Measurements from ENCODE around the gene TOMM34.

TOMM34 gene, protein sequence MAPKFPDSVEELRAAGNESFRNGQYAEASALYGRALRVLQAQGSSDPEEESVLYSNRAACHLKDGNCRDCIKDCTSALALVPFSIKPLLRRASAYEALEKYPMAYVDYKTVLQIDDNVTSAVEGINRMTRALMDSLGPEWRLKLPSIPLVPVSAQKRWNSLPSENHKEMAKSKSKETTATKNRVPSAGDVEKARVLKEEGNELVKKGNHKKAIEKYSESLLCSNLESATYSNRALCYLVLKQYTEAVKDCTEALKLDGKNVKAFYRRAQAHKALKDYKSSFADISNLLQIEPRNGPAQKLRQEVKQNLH

DNA sequence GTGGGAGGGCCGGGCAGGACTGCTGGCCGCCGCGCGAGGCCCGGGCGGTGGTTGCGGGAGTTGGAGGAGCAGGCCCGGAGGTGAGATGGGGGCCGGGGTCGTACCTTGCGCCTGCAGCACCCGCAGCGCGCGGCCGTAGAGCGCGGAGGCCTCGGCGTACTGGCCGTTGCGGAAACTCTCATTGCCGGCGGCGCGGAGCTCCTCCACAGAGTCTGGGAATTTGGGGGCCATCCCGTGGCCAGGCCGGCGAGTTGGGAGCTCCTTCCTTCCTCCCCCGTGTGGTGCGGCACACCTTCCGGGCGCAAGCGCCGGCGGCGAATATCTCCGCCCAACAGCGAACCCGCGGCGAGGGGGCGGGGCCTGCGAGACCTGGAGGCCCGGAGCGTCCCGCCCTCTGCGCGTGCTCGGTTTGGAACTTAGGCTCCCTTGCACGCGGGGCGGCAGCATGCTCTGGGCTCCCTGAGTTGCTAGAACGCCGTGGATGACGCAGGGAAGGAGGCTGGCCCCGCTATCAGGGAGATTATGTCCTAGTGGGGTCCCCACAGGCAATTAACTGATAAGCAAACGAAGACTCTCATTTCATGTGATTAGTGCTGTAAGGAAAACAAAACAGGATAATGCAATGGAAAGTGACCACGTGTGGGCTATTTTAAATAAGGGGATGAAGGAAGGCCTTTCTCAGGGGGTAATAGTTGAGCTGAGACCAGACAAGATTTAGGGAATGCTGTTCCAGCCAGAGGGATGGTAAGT is at the start of gene TOMM34:
Gene TOMM34 (minus strand): TSS at position 295 of the 750 bp plus-strand sequence. CDS start 64 bp downstream, at position 231.
- peak; percentile 90 to 96 for DNase-seq

DNA sequence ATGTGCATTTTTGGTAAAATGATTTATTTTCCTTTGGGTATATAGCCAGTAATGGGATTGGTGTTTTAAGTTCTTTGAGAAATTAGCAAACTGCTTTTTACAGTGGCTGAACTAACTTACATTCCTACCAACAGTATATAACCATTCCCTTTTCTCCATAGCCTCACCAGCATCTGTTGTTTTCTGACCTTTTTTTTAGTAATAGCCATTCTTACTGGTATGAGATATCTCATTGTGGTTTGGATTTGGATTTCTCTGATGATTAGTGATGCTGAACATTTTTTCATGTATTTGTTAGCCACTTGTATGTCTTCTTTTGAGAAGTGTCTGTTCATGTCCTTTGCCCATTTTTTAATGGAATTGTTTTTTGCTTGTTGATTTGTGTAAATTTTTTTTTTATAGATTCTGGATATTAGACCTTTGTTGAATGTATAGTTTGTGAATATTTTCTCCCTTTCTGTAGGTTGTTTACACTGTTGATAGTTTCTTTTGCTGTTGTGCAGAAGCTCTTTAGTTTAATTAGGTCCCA is 48.4 kb upstream of the TOMM34 start:
- DNase-seq, result no peak

DNA sequence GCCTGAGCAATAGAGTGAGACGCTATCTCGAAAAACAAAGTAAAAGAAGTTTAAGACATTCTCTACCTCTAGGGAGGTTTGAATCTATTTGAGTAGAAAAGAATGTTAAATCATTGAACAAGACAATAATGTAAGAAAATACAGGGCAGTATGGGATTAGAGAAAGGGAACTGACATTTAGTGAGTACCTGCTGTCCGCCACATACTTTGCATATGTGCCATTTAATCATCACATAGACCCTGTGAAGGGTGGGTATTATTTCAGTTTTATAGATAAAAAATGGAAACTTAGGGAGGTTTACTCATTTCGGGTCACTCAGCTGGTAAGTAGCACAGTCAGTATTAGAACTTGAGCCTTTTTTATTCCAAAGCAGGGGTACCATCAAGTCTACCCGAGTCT is 37.5 kb upstream of the TOMM34 start:
- no peak for DNase-seq

DNA sequence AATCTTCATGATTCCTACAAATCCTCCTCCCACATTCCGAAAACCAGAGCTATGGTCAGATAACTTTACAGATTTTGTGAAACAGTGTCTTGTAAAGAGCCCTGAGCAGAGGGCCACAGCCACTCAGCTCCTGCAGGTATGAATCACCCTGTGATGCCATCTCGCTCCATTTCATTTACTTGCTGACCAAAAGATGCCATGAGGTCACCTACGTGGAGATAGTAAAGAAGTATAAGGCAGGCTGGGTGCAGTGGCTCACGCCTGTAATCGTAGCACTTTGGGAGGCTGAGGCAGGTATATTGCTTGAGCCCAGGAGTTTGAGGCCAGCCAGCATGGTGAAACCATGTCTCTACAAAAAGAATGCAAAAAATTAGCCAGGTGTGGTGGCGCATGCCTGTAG is 37.0 kb upstream of the TOMM34 start:
- no peak for DNase-seq

DNA sequence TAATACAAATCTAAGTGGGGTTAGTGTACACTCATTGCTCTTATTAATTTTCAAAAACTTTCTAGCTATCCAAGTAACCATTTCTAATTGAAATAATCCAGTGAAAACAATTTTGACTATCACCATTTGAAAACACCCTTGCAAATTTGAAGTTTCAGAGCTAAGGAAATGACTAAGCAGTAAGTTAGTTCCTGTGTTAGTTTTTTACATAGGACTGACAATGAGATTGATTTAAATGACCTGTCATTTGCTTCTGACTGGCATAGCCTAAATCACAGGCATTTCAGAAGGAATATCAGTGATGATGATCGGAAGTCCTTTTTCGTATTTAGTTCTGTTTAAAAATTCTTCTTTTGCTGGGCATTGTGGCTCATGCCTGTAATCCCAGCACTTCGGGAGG is 33.1 kb upstream of the TOMM34 start:
- no peak for DNase-seq

DNA sequence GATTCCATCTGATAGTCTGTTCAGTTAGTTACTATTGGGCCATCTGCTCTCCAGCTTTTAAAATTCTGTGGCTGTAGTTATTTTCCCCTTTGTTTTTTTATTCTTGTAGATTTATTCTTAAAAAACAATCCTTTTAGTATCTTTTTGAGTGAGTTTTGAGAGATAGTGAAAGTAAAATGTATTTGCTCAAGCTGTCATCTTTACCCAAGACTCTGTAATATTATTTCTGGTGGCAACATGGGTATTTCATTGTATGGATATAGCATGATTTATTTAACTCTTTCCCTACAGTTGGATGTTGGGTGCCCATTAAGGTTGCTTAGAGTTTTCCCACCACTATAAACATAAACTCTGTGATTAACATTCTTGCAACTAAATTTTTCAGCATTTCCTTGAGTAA is 30.8 kb upstream of the TOMM34 start:
- DNase-seq, result no peak

DNA sequence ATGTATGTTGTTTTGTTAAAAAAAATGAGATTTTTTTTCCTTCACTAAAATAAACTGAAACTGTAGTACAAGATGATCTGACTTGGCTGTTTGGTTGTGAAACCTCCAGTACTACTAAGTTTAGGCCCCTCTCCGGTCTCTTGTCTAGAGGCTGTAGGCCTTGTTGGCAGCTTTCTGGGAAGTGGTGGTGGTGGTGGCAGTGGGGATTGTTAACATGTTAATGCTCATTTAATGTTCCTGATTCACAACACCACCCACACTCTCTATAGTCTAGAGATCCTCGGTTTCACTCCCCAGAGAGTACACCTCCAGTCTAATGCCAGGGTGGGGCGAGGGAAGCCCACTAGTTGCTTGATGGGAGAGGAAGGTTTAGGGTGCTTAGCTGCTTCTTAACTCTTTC is 30.2 kb upstream of the TOMM34 start:
- no peak for DNase-seq

DNA sequence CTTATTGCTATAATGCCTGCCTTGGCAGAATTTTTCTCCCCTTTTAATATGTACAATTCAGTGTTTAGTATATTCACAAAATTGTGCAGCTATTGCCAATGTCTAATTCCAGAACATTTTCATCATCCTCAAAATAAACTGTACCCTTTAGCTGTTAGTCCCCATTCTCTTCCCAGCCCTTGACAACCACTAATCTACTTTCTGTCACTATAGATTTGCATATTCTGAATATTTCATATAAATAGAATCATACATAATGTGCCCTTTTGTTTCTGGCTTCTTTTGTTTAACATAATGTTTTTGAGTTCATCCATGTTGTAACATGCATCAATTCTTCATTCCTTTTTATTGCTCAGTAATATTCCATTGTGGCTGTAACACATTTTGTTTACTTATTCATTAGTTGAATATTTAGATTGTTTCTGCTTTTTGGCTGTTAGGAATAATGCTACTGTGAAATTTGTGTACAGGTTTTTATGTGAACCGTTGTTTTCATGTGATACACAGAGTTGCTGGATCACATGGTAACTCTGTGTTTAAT is 28.5 kb upstream of the TOMM34 start:
- DNase-seq, result no peak

DNA sequence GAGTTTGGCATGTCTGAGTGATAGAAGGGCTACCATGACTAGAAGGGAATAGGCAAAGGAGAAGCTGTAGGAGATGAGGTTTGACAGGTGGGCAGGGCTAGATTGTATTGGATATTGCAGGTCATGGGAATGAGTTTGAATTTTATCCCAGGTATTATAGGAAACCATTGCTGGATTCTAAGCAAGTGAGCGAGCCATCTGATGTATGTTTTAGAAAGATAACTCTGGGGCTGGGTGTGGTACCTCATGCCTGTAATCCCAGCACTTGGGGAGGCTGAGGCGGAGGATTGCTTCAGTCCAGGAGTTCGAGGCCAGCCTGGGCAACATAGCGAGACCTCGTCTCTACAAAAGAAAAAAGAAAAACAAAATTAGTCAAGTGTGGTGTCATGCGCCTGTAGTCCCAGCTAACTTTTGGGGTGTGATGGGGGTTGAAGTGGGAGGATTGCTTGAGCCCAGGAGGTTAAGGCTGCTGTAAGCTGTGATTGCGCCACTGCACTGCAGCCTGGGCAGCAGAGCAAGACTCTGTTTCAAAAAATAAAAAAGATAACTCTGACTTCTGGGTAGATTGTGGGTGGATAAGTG is 23.0 kb upstream of the TOMM34 start:
- DNase-seq, result no peak

DNA sequence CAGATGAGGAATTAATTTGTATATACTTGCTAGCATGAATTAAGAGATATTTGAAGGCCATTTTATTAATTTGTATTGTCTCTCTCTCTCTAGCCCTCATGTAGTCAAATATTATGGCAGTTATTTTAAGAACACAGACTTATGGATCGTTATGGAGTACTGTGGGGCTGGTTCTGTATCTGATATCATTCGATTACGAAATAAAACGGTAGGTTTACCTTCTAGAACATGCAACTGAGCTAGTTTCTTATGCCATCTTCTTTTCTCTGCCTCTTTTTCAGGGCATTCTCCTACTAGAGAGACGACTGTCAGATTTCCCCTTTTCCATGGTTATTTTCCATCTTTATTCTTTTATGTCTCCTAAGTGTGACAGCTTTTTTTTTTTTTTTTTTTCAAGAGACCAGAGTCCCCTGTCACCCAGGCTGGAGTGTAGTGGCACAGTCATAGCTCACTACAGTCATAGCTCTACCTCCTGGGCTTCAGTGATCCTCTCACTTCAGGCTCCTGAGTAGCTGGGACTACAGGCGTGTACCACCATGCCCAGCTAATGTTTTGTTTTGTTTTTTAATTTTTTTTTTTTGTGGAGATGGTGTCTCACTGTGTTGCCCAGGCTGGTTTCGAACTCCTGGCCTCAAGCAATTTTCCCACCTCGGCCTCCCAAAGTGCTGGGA is 21.7 kb upstream of the TOMM34 start:
- DNase-seq, result no peak

DNA sequence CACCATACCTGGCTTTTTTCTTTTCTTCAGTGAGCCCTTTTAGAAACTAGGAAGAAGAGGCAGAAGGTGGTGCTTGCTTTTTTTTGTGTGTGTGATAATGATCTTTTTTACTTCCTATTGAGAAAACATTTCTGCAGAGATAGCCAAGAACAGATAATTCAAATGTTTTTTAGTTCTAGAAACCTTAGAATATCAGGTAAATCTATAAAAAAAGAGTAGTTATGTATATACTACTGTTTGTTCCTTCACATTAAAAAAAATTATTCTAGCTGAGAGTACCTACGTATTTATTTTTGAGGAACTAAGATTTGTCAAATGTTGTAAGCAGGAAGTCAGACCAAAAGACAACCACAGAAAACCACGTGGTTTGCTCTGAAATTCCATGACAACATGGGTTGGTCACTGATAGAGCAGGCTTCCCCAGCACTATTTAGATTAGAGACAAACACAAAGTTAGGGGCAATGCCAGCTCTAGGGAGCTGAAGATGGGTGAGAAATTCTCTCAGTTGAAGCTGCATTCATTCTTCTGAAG is 19.0 kb upstream of the TOMM34 start:
- no peak for DNase-seq

DNA sequence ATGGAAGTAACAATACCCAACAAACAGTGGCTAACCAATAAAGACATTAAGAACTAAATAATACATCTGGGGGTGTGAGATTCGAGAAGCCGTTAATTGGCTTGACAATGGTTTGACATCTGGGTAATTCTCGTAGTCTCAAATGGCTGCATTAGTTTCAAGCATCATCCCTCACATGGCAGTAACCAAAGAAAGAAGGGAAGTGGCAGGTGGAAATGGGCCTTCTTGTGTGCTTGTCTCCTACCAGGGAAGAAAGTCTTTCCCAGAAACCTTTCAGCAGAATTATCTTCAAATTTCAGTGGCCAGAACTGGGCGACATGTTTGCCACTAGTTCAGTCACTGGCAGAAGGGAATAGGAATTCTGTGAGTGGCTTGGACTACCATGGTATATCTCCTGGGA is 16.5 kb upstream of the TOMM34 start:
- no peak for DNase-seq

DNA sequence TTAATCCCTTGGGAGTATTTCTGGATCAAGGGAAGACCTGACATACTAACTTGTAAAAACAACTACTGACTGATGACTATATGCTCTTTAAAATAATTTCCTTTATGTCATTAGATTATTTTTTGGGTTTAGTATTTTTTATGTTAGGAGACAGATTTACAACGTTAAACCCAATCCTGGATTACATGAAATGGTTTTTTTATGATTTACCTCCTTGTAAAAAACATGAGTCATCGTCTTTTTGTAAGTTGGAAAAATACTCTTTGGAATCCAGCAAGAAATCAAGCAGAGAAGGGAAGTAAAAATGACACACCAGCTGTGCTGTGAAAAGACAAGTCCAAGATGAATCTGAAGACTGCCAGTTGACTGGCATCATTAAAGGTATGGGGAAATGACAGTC is 12.9 kb upstream of the TOMM34 start:
- DNase-seq, result no peak

DNA sequence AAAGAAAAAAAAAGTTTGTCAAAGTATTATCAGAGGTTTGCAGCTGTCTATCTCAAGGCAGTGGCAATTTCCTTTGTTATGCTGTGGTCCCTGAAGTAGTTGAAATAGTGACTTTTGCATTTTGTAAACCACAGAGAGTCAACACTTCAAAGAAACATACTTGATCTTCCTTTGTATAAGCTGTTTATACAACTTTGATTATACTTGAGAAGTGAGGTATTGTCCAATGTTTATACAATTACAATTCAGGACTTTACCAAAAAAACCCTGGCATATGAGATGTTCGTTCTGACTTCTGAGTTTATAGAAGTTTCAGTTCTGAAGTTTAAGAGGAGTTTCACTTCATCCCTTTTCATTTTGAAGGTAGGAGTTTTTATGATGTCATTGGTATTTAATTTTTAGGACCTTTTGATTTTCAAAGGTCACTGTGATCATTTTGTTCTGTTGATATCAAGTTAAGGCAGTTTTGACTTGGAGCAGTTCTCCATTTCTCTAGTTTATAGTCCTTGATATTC is 10.1 kb upstream of the TOMM34 start:
- no peak for DNase-seq

DNA sequence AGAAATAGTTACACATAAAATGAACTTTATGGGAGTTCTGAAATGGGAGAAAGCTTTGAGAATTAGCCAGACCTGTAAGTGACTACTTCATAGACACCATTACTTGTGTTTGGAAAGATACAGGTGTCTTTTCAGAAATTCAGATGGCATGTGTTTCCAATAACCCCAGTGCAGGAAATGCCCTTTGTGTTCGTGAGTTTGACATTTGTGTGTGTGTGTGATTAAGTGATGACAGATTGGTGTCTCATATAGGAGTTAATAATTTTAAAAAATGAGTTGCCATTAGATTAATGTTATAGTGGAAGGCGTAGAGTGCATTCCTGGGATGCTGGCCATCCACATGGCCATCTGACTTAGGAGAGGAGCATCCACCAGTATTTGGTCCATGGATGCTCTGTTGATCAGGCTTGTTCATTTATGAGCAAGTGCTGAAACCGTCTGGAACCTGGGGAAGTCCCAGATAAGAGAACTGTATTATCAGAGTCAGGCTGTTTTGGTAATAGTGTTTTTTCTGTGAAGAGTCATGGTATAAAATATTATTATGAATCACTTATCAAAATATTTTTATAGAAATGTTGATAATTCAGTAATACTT is 9.2 kb upstream of the TOMM34 start:
- no peak for DNase-seq

DNA sequence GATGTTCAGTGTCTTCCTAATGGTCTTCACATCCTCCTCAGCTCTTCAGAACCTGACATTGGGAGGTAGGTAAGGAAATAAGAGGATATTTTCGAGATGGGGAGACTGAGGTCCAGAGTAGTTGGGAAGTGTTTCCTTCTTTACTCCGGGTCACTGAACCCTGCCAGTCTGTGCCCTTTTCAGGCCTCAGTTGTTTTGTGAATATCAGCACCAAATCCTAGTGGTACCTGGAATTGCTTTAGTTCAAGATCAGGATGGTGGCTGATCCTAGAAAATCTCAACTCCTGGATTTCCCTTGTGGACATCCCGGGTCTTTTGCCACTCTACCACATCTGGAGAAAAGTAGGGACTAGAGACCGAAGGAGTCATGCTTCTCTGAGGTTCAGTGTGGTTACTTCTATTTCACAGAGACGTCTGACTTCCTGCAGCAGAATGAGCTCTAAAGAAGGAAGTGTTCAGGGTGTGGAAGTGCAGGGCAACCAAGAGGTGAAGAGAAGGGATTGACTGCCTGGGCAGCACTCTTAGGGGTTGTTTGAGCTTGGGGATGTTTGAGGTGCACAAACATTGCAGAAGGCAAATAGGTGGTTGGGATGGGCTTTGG is 7.1 kb upstream of the TOMM34 start:
- no peak for DNase-seq

DNA sequence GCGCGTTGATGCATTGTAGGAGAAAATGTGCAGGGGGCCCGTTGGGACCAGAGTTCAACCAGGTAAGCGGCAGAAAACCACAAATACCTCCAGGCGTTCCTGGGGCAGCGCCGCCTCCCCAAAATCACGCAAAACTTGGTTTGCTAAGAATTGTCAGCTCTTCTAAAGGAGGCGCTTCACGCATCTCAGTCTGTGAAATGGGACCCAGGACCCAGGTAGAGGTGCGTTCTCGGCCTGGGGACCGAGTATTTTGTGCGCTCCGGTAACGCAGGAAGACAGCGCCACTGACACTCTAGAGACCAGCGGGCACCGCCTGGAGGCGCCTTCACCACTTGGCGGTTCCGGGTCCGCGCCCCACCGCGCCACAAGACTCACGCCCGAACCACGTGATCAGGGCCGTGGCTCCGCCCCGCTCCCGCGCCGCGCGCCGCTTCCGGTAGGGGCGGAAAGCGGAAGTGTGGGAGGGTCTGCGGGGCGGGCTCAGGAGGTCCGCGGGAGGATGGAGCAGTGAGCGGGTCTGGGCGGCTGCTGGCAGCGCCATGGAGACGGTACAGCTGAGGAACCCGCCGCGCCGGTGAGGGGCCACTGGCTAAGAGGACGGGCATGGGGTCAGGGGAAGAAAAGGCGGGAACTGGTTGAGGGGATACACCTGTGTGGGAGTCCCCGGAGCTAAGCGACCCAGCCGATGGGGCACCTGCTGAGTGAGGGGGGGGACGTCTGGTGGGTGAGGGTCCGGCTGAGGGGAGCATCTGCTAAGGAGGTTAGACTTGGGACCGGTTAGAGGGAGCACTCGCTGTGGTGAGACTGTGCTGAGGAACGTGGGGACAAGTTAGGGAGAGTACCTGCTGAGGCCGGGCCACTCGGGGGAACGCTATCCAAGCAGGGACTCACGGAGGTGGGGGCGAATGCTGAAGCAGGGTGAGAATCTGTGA is 6.1 kb upstream of the TOMM34 start, which contains the start of gene STK4:
Gene STK4 (plus strand): TSS at position 483 of the 932 bp plus-strand sequence. CDS start 57 bp downstream, at position 540.
- DNase-seq, result peak; percentile 88 to 97

DNA sequence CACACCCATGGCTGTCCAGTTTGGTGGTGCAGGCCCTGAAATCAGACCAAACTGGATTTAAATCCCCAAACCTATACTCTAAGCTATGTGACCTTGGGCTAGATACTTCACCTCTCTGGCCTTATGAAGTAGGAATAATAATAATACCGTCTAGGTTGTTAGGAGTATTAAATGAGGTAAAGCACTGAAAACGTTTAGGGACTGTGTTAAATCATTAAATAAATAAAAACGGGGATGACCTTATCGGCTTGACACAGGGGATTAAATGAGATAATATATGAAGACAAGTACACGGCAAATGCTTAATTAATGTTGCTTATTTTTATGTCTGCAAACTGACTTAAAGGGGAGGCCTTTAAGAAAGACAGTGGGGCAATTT is 5.4 kb upstream of the TOMM34 start:
- DNase-seq, result no peak

DNA sequence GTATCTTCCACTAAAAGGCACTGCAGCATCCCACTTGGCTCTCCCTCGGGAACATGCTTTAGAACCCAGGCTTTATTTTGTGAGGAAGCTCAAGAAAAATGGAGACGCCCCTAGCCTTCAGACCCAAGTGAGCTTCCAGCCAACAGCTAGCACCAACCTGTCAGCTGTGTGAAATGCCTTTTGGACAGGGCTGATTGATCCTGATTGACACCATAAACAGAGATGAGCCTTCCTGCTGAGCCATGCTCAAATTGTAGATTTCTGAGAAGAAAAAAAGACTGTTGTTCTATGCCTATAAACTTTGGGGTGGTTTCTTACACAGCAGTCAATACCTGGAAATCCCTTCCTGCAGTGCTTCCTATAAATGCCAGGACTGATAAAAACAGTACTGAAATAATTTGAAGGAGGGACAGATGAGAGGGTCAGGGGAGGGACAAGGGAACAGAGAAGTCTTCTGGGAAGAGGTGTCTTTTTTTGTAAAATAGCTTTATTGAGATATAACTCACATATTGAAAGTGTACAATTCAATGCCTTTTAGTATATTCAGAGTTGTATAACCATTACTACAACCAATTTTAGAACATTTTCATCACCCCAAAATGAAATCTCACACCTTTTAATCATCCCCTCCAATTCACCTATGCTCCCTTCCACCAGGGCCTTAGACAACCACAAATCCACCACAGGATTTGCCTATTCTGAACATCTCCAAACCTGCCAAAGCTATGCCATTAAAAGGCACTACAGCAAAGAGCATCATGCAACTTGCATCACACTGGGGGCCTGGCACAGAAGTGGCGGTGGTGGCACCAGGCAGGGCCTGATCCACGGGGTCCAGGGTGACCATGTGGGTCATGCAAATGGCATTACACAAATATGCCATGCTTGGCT is 3.4 kb upstream of the TOMM34 start:
- DNase-seq, result no peak
